DMS114 treated with DMSO at 0.1 percent for 48 hours (cell line): Measurements from ENCODE around the gene ADCYAP1.
"Not testable (repeated sequence)": the region's sequence is repeated elsewhere in the genome, so short reads cannot be mapped to it uniquely, and the experiment has no call there.

Source experiments
- DNase-seq: peaks from one replicate; lab custom pipeline; 2025; ENCODE audit not compliant: unreplicated experiment; lab: John Stamatoyannopoulos, UW

Gene ADCYAP1

GRCh38 chr18:904218-905090 lies at the start of gene ADCYAP1:
TSS of gene ADCYAP1 (plus strand) at chr18:904871. CDS start at chr18:905387, 516 bp downstream.
- peak; percentile 37 for DNase-seq

DNA sequence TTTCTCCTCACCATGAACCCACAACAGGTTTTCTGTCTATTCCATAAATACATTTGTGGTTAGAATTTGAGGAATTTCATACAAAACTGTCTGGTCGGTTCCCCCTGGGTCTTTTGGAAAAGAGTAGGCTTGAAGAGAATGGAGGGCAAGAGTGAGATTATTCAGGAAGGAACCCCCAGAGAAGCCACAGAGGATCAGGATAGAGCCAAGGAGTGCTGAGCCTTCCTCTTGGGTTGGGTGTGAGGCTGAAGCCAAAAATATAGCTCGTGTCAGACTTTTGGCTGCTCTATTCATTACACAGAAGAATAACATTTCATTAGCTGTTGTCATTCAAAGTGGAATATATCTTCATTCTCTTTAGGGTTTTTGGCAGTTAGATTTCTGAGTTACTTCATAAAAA lies 46.7 kb upstream of the ADCYAP1 start:
- DNase-seq, result no peak

DNA sequence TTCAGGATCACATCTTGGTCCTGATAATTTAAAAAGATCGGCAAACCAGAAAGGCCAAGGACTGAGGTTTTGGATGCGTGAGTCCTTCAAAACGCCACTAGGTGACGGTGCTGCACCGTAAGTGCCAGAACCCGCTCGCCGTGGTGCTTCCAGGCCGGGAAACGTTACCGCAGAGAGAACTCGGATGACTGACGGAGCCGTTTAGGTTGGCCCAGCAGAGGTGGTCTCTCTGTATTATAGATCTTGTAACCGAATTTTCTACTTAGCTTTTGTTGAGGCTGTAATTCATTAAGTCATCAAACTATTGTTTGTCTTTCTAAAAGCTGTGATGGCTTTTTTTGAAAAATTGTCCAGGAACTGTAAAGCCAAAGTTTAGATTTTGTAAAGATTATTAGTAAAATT lies 39.8 kb upstream of the ADCYAP1 start:
- DNase-seq, result peak; percentile 64

- DNase-seq, result no peak
Observed at GRCh38 chr18:867257-867656, 37.4 kb upstream of the ADCYAP1 start.

GRCh38 chr18:873426-873825 lies 31.2 kb upstream of the ADCYAP1 start:
- not testable (repeated sequence) for DNase-seq

DNA sequence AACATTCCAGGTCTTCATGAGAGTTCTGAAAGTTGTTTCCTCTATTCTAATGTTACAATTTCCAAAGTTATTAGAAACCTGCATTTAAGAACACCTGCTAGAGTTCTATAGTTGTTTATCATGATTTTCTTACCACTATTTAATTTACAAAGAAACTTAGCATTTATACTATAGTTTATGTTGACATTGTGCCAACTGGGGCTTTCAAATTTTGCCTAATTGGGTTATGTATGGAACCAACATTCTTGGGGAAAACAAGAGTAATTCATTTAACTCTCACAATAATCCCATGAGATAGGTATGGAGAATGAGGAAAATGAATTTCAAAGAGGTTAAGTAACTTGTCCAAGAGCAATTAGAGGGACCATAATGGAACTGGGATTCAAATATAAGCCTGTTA lies 28.8 kb upstream of the ADCYAP1 start:
- DNase-seq, result no peak

GRCh38 chr18:877238-877637 lies 27.4 kb upstream of the ADCYAP1 start:
- no peak for DNase-seq

GRCh38 chr18:886076-886475 lies 18.6 kb upstream of the ADCYAP1 start:
- DNase-seq, result no peak

- no peak for DNase-seq
Observed at GRCh38 chr18:887716-888115, 17.0 kb upstream of the ADCYAP1 start.

DNA sequence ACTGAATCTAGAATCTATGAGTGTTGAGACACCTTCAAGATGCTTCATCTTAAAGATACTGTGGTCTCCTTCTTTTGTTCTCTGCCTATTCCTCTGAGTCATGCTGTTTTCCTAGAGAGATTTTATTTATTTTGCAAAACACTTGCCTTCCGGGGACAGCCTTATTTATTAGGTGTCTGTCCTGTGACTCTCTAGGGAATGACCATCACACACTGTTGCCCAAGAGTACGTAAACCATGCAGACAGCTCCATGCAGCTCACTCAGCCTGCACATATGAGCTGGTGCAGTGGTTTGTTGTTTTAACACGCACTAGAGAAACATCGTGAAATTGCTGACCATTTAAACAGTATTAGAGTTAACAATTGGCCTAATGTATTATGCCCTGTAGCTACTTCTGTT lies 12.4 kb upstream of the ADCYAP1 start:
- no peak for DNase-seq

DNA sequence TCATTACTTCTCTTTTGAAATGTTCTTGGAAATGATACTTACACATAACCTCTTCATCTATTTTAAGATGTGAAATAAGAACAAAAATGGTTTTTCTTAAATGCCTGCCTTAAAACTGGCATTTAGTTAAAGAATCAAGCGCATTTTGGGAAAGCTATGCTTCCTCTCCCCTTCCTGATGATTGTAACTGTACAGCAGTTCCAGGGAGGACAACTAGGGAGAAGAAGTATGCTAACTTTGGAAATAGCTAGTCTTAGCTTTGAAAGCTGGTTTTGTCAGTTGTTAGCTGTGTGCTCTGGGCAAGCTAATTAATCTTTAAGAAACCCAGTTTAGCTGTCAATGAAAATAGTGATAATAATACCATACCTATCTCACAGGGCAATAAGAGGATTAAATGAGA lies 8.4 kb upstream of the ADCYAP1 start:
- no peak for DNase-seq

DNA sequence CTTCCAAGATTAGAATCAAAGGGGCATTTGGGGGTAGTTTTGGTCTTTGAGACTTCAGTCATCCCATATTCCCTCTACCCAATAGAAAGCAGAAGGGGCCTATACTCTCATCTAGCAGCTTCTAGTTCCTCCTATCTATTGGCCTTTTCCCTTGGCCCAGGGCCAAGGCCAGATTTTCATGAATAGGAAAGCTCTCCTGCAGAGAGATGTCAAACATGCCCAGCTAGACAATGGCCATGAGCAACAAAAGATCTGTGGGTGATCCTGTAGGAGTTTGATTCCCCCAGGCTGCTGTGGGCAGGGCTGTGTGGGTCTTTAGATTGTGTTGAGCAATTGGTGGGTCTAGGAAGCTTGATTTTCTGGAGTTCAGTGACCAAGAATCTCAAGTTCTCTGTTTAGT lies 2.9 kb upstream of the ADCYAP1 start:
- DNase-seq, result no peak

DNA sequence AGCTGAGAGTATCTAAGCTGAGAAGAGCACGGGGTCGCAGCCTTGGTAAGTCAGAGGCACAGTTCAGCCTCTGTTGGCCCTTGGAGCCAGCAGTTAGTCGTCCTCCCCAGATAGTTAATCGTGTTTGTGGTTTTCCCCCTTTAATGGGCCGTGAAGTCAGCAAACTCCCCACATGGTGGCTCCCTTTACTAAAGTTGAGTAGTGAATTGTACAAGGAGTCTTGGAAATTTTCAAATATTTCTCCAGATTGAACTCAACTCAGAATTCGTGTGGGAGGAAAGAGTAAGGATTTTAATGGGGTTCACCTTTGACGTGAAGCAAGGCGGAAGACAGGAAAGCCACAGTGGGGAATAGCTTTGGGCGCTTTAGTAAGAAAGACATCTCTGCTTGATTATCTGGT lies 2.4 kb upstream of the ADCYAP1 start:
- peak; percentile 14 for DNase-seq

- DNase-seq, result no peak
Observed at GRCh38 chr18:903701-904100, 970 bp upstream of the ADCYAP1 start.

GRCh38 chr18:905307-905947 lies 756 bp downstream of the ADCYAP1 start:
- no peak for DNase-seq

DNA sequence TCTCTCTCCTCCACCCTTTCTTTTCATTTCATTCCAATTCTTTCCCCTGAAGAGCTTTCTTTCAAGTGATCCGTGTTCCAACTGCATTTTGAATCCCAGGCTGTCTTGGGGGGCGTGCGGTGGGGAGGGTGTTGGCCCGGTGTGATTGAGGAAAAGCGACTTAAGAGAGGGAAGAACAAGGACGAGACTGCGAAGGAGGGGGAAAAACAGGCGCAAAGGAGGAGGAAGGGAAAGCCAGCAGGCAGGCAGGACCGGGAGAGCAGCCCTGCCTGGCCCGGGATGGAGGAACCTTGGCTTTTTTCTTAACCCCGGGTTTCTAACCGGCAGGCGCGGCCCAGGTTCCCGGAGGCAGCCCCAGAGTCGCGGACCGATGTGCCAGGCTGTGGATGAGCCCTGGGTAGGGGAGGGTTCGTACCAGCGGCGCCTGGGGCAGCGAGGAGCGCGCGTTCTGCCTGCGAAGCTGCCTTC lies 1.3 kb downstream of the ADCYAP1 start:
- no peak for DNase-seq

DNA sequence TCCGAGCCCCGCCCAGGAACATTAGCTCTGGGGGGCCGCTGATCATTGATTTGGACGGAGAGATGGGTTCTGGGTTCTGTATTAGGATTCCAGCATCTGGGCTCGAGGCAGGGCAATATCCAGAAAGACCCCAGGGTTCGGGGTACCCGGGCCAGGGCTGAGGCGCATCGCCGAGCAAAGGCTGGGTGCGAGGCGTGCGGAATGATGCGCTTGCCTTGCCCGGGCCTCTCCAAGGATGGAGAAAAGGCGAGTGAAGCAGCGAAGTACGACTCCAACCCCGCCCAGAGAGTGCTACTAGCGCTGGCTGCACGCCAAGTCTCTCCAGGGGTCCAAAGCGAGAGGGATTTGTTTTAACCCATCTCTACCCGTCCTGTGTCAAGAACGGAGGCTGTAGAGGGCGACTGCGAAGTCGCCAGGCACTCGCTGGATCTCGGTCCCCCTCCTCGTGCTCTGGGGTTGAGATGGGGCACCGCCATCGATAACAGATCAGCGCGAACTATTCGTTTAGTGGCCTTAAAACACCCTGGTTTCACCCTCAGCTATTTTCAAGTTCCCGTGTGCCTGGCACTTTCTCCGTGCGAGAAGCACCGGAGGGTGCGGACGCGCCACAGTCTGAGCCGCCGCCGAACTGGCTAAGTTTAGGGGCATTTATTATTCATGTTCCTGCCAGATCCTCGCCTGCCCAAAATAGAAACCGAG lies 1.9 kb downstream of the ADCYAP1 start:
- no peak for DNase-seq

GRCh38 chr18:907115-907884 lies 2.6 kb downstream of the ADCYAP1 start:
- no peak for DNase-seq

- DNase-seq, result no peak
Observed at GRCh38 chr18:907885-908757, 3.5 kb downstream of the ADCYAP1 start.
